ENCODE measurements around the gene MAP2K5.

DNA sequence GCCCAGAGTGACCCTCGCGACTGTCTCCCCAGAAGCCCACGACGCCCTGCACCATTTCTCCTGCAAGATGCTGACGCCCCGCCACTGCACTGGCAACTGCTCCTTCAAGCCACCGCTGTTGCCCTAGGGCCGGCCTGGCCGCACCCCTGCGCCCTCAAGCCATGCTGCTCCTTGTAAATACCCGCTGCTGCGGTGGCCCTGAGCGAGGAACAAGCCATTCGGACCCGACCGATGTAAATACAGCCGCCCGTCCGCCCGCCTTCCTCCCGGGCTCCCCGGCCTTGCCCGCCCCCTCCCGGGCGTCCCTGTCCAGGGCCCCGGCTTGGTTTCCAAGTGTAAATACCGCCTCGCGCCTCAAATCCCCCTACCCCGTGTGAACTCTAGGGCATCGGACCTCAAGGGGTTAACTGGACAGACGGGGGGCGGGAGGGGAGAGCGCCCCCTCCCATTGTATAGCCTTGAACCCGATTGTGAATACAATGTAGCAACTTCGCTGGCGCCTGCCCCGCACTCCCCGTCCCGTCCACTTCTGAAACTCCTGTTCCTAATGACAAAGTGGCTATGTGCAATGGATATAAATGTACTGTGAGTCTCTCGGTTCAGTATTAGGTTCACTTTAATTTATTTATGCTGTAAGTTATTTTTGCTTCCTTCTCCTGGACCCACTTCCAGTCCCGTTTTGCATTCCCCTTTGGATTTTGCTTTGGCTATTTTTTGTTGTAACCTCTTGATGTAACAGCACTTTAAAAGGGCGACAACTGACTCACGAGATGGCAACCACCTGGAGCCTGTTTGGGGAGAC, 291.4 kb downstream of the MAP2K5 start:
- TF ChIP-seq, protein P1, sequence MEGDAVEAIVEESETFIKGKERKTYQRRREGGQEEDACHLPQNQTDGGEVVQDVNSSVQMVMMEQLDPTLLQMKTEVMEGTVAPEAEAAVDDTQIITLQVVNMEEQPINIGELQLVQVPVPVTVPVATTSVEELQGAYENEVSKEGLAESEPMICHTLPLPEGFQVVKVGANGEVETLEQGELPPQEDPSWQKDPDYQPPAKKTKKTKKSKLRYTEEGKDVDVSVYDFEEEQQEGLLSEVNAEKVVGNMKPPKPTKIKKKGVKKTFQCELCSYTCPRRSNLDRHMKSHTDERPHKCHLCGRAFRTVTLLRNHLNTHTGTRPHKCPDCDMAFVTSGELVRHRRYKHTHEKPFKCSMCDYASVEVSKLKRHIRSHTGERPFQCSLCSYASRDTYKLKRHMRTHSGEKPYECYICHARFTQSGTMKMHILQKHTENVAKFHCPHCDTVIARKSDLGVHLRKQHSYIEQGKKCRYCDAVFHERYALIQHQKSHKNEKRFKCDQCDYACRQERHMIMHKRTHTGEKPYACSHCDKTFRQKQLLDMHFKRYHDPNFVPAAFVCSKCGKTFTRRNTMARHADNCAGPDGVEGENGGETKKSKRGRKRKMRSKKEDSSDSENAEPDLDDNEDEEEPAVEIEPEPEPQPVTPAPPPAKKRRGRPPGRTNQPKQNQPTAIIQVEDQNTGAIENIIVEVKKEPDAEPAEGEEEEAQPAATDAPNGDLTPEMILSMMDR (conservative IDR thresholded peaks at IDR 0.05) = peak; percentile 87
- no peak for TF ChIP-seq ZFX (IDR thresholded peaks at IDR 0.05)
